Loucy (cell line): Measurements from ENCODE around the gene AGT.

Source experiments
- H2AFZ ChIP-seq: fragments of 200-600 bp; sonication (generic); 2 replicates; pipeline ENCODE4 v1.6.0; 2016; ENCODE audit warnings: antibody characterized with exemption, mild to moderate bottlenecking, low read length, moderate library complexity
- H3F3A ChIP-seq: fragments of 200-600 bp; 2 replicates; pipeline ENCODE4 v1.6.0; 2016; ENCODE audit warnings: antibody characterized with exemption, low read depth, mild to moderate bottlenecking
- H3K27me3 ChIP-seq: fragments of 200-600 bp; sonication (generic); 2 replicates; pipeline ENCODE4 v1.6.1; 2014; ENCODE audit warnings: low read length, mild to moderate bottlenecking; ENCODE audit not compliant: insufficient read depth, poor library complexity, severe bottlenecking
- H3K36me3 ChIP-seq: fragments of 200-600 bp; sonication (generic); 2 replicates; pipeline ENCODE4 v1.6.1; 2016; ENCODE audit warnings: low read length; ENCODE audit not compliant: insufficient read depth
- H3K4me1 ChIP-seq: fragments of 200-600 bp; sonication (generic); 2 replicates; pipeline ENCODE4 v1.5.1; 2014; ENCODE audit warnings: low read length, mild to moderate bottlenecking; ENCODE audit not compliant: insufficient read depth, poor library complexity, severe bottlenecking
- H3K4me2 ChIP-seq: fragments of 200-600 bp; sonication (generic); 2 replicates; pipeline ENCODE4 v1.6.0; 2014; ENCODE audit warnings: antibody characterized with exemption, low read length, low read depth, mild to moderate bottlenecking; ENCODE audit not compliant: poor library complexity, severe bottlenecking
- H3K4me3 ChIP-seq: fragments of 200-600 bp; sonication (generic); 2 replicates; pipeline ENCODE4 v1.5.1; 2014; ENCODE audit warnings: low read length, mild to moderate bottlenecking, mixed read lengths; ENCODE audit not compliant: poor library complexity, severe bottlenecking
- H3K79me2 ChIP-seq: fragments of 200-600 bp; sonication (generic); 2 replicates; pipeline ENCODE4 v1.6.1; 2014; ENCODE audit warnings: low read length; ENCODE audit not compliant: insufficient read depth
- H3K9ac ChIP-seq: fragments of 200-600 bp; sonication (generic); 2 replicates; pipeline ENCODE4 v1.6.0; 2014; ENCODE audit warnings: mild to moderate bottlenecking, low read depth, low read length, moderate library complexity; ENCODE audit not compliant: poor library complexity, severe bottlenecking
- H3K9me2 ChIP-seq: fragments of 200-600 bp; sonication (generic); replicated peaks from 2 replicates; pipeline ENCODE4 v1.6.1; 2016; ENCODE audit warnings: low read depth, low read length, mixed read lengths
- H3K9me3 ChIP-seq: fragments of 200-600 bp; sonication (generic); 2 replicates; pipeline ENCODE4 v1.6.1; 2014; ENCODE audit warnings: mild to moderate bottlenecking, antibody characterized with exemption, low read length, low read depth; ENCODE audit not compliant: insufficient read depth
- H4K20me1 ChIP-seq: fragments of 200-600 bp; sonication (generic); 2 replicates; pipeline ENCODE4 v1.6.0; 2014; ENCODE audit warnings: antibody characterized with exemption, low read length, mild to moderate bottlenecking; ENCODE audit not compliant: insufficient read depth, poor library complexity, severe bottlenecking
- EZH2phosphoT487 ChIP-seq: fragments of 200-600 bp; IDR thresholded peaks from 2 replicates; pipeline ENCODE4 v1.6.1; 2018; ENCODE audit warnings: antibody characterized with exemption, mild to moderate bottlenecking, moderate library complexity, borderline replicate concordance
- TF ChIP-seq, protein P1 (sequence below): fragments of 200-600 bp; sonication (generic); conservative IDR thresholded peaks from 2 replicates; pipeline ENCODE4 v1.5.1; 2014; ENCODE audit warnings: mild to moderate bottlenecking, antibody characterized with exemption, low read length

Gene AGT

DNA sequence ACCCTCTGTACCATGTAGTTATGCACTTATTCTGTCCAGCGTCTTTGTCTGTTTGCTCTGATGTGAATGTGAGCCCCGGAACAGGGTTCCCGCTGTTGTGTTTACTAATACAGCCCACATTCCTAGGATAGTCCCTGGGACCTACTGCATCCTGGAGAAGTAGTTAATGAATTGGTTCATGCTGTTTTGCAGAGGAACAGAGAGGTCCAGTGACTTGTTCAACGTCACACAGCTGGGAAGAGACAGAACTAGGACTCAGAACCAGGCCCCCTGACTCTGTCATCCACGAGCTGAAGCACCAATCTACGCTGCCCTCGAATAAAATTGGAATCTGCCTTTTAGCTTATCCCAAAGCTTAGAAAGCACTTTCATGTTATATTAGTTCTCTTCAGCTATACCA is 784 bp downstream of the AGT start:
- no peak overlapping the region for H2AFZ ChIP-seq
- TF ChIP-seq EZH2phosphoT487 = no peak
- TF ChIP-seq, protein P1, sequence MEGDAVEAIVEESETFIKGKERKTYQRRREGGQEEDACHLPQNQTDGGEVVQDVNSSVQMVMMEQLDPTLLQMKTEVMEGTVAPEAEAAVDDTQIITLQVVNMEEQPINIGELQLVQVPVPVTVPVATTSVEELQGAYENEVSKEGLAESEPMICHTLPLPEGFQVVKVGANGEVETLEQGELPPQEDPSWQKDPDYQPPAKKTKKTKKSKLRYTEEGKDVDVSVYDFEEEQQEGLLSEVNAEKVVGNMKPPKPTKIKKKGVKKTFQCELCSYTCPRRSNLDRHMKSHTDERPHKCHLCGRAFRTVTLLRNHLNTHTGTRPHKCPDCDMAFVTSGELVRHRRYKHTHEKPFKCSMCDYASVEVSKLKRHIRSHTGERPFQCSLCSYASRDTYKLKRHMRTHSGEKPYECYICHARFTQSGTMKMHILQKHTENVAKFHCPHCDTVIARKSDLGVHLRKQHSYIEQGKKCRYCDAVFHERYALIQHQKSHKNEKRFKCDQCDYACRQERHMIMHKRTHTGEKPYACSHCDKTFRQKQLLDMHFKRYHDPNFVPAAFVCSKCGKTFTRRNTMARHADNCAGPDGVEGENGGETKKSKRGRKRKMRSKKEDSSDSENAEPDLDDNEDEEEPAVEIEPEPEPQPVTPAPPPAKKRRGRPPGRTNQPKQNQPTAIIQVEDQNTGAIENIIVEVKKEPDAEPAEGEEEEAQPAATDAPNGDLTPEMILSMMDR = no peak
- no peaks in the 10 kb centered on the region for H3F3A ChIP-seq
- H3K9me2 ChIP-seq = no peaks in the 10 kb centered on the region
- no peaks in the 10 kb centered on the region for H3K27me3 ChIP-seq
- H4K20me1 ChIP-seq = no peaks in the 10 kb centered on the region
- H3K4me2 ChIP-seq = no peak overlapping the region
- H3K9me3 ChIP-seq = no peaks in the 10 kb centered on the region
- H3K4me3 ChIP-seq = no peak overlapping the region
- H3K4me1 ChIP-seq = no peaks in the 10 kb centered on the region
- H3K79me2 ChIP-seq = no peaks in the 10 kb centered on the region
- no peaks in the 10 kb centered on the region for H3K36me3 ChIP-seq
- no peak overlapping the region for H3K9ac ChIP-seq

DNA sequence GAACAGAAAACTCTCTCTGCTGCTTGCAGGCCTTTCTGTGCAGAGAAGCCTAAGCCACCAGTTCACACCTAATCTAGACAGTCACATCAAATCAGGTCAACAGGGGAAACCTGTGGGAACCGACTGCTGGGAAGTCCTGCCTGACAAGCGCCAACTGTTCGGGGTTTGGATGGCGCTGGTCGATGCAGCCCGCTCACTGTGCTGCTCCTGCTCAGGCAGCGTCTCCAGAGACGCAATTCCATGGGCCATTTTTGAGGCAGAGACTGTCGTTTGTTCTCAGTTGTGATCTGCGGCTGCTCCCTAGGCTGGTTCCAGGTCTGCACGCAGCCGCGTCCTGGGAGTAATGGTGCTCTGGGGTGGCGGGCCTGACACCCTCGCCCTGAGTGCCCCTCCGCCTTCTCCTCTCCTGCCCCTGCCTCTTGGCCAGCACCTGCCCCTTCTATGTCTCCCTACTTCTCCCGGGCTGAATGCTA is 1.4 kb downstream of the AGT start:
- Histone ChIP-seq H3K9me3 (no peaks in the 10 kb centered on the region), H3K27me3 (no peaks in the 10 kb centered on the region), H3K36me3 (no peaks in the 10 kb centered on the region), H4K20me1 (no peaks in the 10 kb centered on the region), H3K9me2 (no peaks in the 10 kb centered on the region), H3K79me2 (no peaks in the 10 kb centered on the region), H3K4me3 (no peak overlapping the region), H2AFZ (no peak overlapping the region), H3K4me2 (no peak overlapping the region), H3F3A (no peaks in the 10 kb centered on the region), H3K4me1 (no peaks in the 10 kb centered on the region), H3K9ac (no peak overlapping the region)
- no peak for TF ChIP-seq EZH2phosphoT487
- TF ChIP-seq, protein P1 = no peak

DNA sequence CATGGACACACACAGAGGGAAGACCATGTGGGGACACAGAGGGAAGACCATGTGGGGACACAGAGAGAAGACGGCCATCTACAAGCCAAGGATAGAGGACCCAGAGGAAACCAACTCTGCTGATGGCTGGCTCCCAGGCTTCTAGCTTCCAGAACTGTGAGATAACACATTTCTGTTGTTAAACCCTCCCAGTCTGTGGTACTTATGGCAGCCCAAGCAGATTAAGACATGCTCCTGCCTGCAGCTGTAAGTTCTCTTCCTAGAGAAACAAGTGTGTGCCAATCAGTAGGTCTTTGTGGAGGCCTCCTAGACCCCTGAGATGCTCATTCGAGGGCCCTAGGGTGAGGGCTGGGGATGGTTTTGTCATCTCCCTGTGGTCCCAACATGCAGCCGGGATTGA is 2.7 kb downstream of the AGT start:
- H3K9me2 ChIP-seq = no peaks in the 10 kb centered on the region
- no peaks in the 10 kb centered on the region for H3K4me1 ChIP-seq
- no peaks in the 10 kb centered on the region for H4K20me1 ChIP-seq
- no peak for TF ChIP-seq EZH2phosphoT487
- TF ChIP-seq, protein P1 = no peak
- no peak overlapping the region for H2AFZ ChIP-seq
- H3K79me2 ChIP-seq = no peaks in the 10 kb centered on the region
- H3K36me3 ChIP-seq = no peaks in the 10 kb centered on the region
- H3K27me3 ChIP-seq = no peaks in the 10 kb centered on the region
- no peak overlapping the region for H3K9ac ChIP-seq
- H3K4me3 ChIP-seq = no peak overlapping the region
- H3K4me2 ChIP-seq = no peak overlapping the region
- H3F3A ChIP-seq = no peaks in the 10 kb centered on the region
- no peaks in the 10 kb centered on the region for H3K9me3 ChIP-seq
